IMR-90 (cell line): ENCODE data around the gene CHPF. TPM values are rescaled to one million over a fixed set of nuclear protein-coding genes. Genes with fewer than 3 reads are reported as not detected.

Source experiments
- ATAC-seq: fragments of 200-7000 bp; cut with Tn5 transposase; 2 replicates; pipeline ENCODE4 v1.9.1; 2020; ENCODE audit warnings: low read depth, mild to moderate bottlenecking, moderate library complexity
- BruUV-seq: library from RNA; stranded (reverse); fragments of 400-500 nt; replicated peaks from 2 replicates; lab custom pipeline; 2021; lab: Mats Ljungman, UMichigan
- CTCF ChIA-PET: fragments of 300-600 bp; formaldehyde crosslinking; extraction: SDS; loops from one replicate; lab custom pipeline; 2021; ENCODE audit warnings: antibody characterized with exemption; lab: Yijun Ruan, JAX
- POLR2A ChIA-PET: fragments of 300-600 bp; sonication (Branson Sonifier 250); formaldehyde crosslinking; loops from one replicate; lab custom pipeline; 2022; ENCODE audit warnings: antibody characterized with exemption; ENCODE audit not compliant: unreplicated experiment; lab: Charles Lee
- DNase-seq: peaks from one replicate; pipeline ENCODE4 v3.0.0; 2013
- H2AFZ ChIP-seq: replicated peaks from 2 replicates; pipeline ENCODE3; 2013; ENCODE audit warnings: low read length, mild to moderate bottlenecking; ENCODE audit not compliant: poor library complexity
- H2AK5ac ChIP-seq: 2 replicates; pipeline ENCODE4 v1.6.1; 2013; ENCODE audit warnings: low read depth, low read length, inconsistent platforms
- H2AK9ac ChIP-seq: replicated peaks from 2 replicates; pipeline ENCODE3; 2013; ENCODE audit warnings: mild to moderate bottlenecking, low read depth, low read length, moderate library complexity; ENCODE audit not compliant: poor library complexity
- H2BK120ac ChIP-seq: 2 replicates; pipeline ENCODE4 v1.6.1; 2013; ENCODE audit warnings: low read depth, low read length, inconsistent platforms
- H2BK15ac ChIP-seq: 3 replicates; pipeline ENCODE4 v1.6.1; 2013; ENCODE audit warnings: low read depth, low read length, inconsistent platforms
- H2BK20ac ChIP-seq: 2 replicates; pipeline ENCODE4 v1.6.1; 2013; ENCODE audit warnings: low read depth, mild to moderate bottlenecking, inconsistent platforms, low read length, moderate library complexity
- H2BK5ac ChIP-seq: 2 replicates; pipeline ENCODE4 v1.6.1; 2013; ENCODE audit warnings: mild to moderate bottlenecking, low read depth, low read length, inconsistent platforms; ENCODE audit not compliant: poor library complexity, severe bottlenecking
- H3K14ac ChIP-seq: replicated peaks from 2 replicates; pipeline ENCODE4 v1.6.1; 2013; ENCODE audit warnings: low read depth, low read length, inconsistent platforms
- H3K18ac ChIP-seq: 2 replicates; pipeline ENCODE4 v1.6.1; 2013; ENCODE audit warnings: low read depth, low read length, control low read depth
- H3K23ac ChIP-seq: 2 replicates; pipeline ENCODE4 v1.6.1; 2013; ENCODE audit warnings: low read depth, low read length, inconsistent platforms
- H3K27ac ChIP-seq: 2 replicates; pipeline ENCODE4 v1.5.1; 2013; ENCODE audit warnings: mild to moderate bottlenecking, control low read depth, low read length; ENCODE audit not compliant: insufficient read depth
- H3K27me3 ChIP-seq: 2 replicates; pipeline ENCODE4 v1.6.1; 2013; ENCODE audit warnings: low read length; ENCODE audit not compliant: control insufficient read depth, insufficient read depth
- H3K36me3 ChIP-seq: 2 replicates; pipeline ENCODE4 v1.6.1; 2013; ENCODE audit warnings: low read length, mixed read lengths; ENCODE audit not compliant: control insufficient read depth, insufficient read depth
- H3K4ac ChIP-seq: 2 replicates; pipeline ENCODE4 v1.6.1; 2013; ENCODE audit warnings: low read depth, low read length, inconsistent platforms
- H3K4me1 ChIP-seq: 2 replicates; pipeline ENCODE4 v1.6.1; 2013; ENCODE audit warnings: low read length, mixed read lengths; ENCODE audit not compliant: control insufficient read depth, insufficient read depth
- H3K4me2 ChIP-seq: 2 replicates; pipeline ENCODE4 v1.6.1; 2013; ENCODE audit warnings: low read depth, mild to moderate bottlenecking, control low read depth, low read length, moderate library complexity
- H3K4me3 ChIP-seq: 2 replicates; pipeline ENCODE4 v1.5.1; 2013; ENCODE audit warnings: low read depth, mild to moderate bottlenecking, control low read depth, low read length, moderate library complexity; ENCODE audit not compliant: insufficient read depth
- H3K56ac ChIP-seq: 2 replicates; pipeline ENCODE4 v1.6.1; 2013; ENCODE audit warnings: low read length, inconsistent platforms; ENCODE audit not compliant: insufficient read depth; ENCODE audit errors: extremely low read depth
- H3K79me1 ChIP-seq, 2 experiments: 2 replicates each; pipeline ENCODE4 v1.6.1; 2013; ENCODE audit warnings: low read length in 2 of 2, inconsistent platforms in 1 of 2, low read depth in 1 of 2
- H3K9ac ChIP-seq: 2 replicates; pipeline ENCODE4 v1.6.1; 2013; ENCODE audit warnings: low read depth, low read length, control low read depth
- H3K9me1 ChIP-seq: 2 replicates; pipeline ENCODE4 v1.6.1; 2013; ENCODE audit warnings: low read length, inconsistent platforms; ENCODE audit not compliant: insufficient read depth
- H3K9me3 ChIP-seq: 2 replicates; pipeline ENCODE4 v1.6.1; 2013; ENCODE audit warnings: low read length; ENCODE audit not compliant: control insufficient read depth, insufficient read depth
- H4K20me1 ChIP-seq: 2 replicates; pipeline ENCODE4 v1.6.1; 2013; ENCODE audit warnings: low read length, inconsistent platforms; ENCODE audit not compliant: insufficient read depth
- H4K5ac ChIP-seq: 2 replicates; pipeline ENCODE4 v1.6.1; 2013; ENCODE audit warnings: mild to moderate bottlenecking, low read depth, low read length, control low read depth
- H4K8ac ChIP-seq, 2 experiments: 2 replicates each; pipeline ENCODE4 v1.6.1; 2013; ENCODE audit warnings: low read depth in 2 of 2, low read length in 2 of 2, control low read depth in 1 of 2, inconsistent platforms in 1 of 2
- H4K91ac ChIP-seq: 2 replicates; pipeline ENCODE4 v1.6.1; 2013; ENCODE audit warnings: low read depth, low read length, inconsistent platforms; ENCODE audit not compliant: insufficient read depth
- BHLHE40 ChIP-seq: fragments of 150-350 bp; IDR thresholded peaks from 2 replicates; pipeline ENCODE4 v1.6.1; 2016; ENCODE audit warnings: mild to moderate bottlenecking, low read depth, low read length
- CEBPB ChIP-seq: IDR thresholded peaks from 2 replicates; pipeline ENCODE4 v1.6.1; 2012; ENCODE audit warnings: low read depth, low read length, improper control_type of control experiment
- CHD1 ChIP-seq: IDR thresholded peaks from 2 replicates; pipeline ENCODE4 v1.6.1; 2012; ENCODE audit warnings: low read depth, low read length, improper control_type of control experiment
- CTCF ChIP-seq: conservative IDR thresholded peaks from 2 replicates; pipeline ENCODE4 v1.5.1; 2012; ENCODE audit warnings: mild to moderate bottlenecking, low read depth, low read length, improper control_type of control experiment
- ELK1 ChIP-seq: fragments of 150-350 bp; IDR thresholded peaks from 2 replicates; pipeline ENCODE4 v1.6.1; 2016; ENCODE audit warnings: low read depth, mild to moderate bottlenecking, low read length, moderate library complexity, borderline replicate concordance
- FOS ChIP-seq: fragments of 150-350 bp; IDR thresholded peaks from 2 replicates; pipeline ENCODE4 v1.6.1; 2016; ENCODE audit warnings: low read depth, low read length
- MAFK ChIP-seq: IDR thresholded peaks from 2 replicates; pipeline ENCODE4 v1.6.1; 2012; ENCODE audit warnings: low read depth, low read length, improper control_type of control experiment
- MAZ ChIP-seq: IDR thresholded peaks from 2 replicates; pipeline ENCODE4 v1.6.1; 2012; ENCODE audit warnings: low read depth, mild to moderate bottlenecking, low read length, improper control_type of control experiment, moderate library complexity, borderline replicate concordance
- NFE2L2 ChIP-seq: fragments of 150-350 bp; IDR thresholded peaks from 2 replicates; pipeline ENCODE4 v1.6.1; 2016; ENCODE audit warnings: low read depth, mild to moderate bottlenecking, low read length
- RAD21 ChIP-seq: IDR thresholded peaks from 2 replicates; pipeline ENCODE4 v1.6.1; 2012; ENCODE audit warnings: low read length, improper control_type of control experiment
- RCOR1 ChIP-seq: IDR thresholded peaks from 2 replicates; pipeline ENCODE4 v1.6.1; 2012; ENCODE audit warnings: mild to moderate bottlenecking, low read length, improper control_type of control experiment; ENCODE audit not compliant: insufficient replicate concordance
- RFX5 ChIP-seq: IDR thresholded peaks from 2 replicates; pipeline ENCODE4 v1.8.0; 2012; ENCODE audit warnings: low read depth, mild to moderate bottlenecking, low read length, moderate library complexity
- SMC3 ChIP-seq: fragments of 150-350 bp; IDR thresholded peaks from 2 replicates; pipeline ENCODE4 v1.6.1; 2016; ENCODE audit warnings: low read depth, mild to moderate bottlenecking, antibody characterized with exemption, low read length, moderate library complexity
- USF2 ChIP-seq: fragments of 150-350 bp; IDR thresholded peaks from 2 replicates; pipeline ENCODE4 v1.6.1; 2017; ENCODE audit warnings: mild to moderate bottlenecking, antibody characterized with exemption, low read length, low read depth
- WGBS, 2 experiments: methylation state at CpG; one replicate each; pipeline versions ENCODE4 v1.1.5 to v1.1.7; 2013; ENCODE audit warnings: missing lambda C conversion rate in 2 of 2; ENCODE audit not compliant: insufficient read length in 1 of 2; ENCODE audit errors: extremely low coverage in 2 of 2; 5-methylcytosine and 5-hydroxymethylcytosine counted together
- dilution Hi-C: fragments of 300-500 bp; cut with HindIII; formaldehyde crosslinking; loops from one replicate; pipeline ENCODE4 v1.14.3; 2018; ENCODE audit warnings: low sequenced_read_pairs; ENCODE audit not compliant: unreplicated experiment
- in situ Hi-C: fragments of 300-500 bp; cut with MboI; formaldehyde crosslinking; loops from 3 replicates; pipeline ENCODE4 v1.14.3; 2019; ENCODE audit warnings: low sequenced_read_pairs, inconsistent platforms, mixed read lengths
- intact Hi-C: fragments of 100-400 bp; cut with micrococcal nuclease; formaldehyde crosslinking; loops from 2 replicates; pipeline ENCODE4 v1.10.0; 2022
- polyA plus RNA-seq, 3 experiments: library from polyadenylated mRNA; depleted of rRNA; stranded (reverse); fragments of >200 nt; gene quantifications; 2 replicates each; pipeline ENCODE4 v1.2.3, GENCODE V29; 2012; ENCODE audit warnings: low replicate concordance in 1 of 3
- total RNA-seq: library from RNA; depleted of rRNA; stranded (reverse); fragments of >200 nt; gene quantifications from 2 replicates; pipeline ENCODE4 v1.2.3, GENCODE V29; 2012

Gene CHPF
- total and polyA plus RNA-seq, 2 of the 4 experiments (the other 2 are of a cell fraction), result 24.0 to 115 TPM

GRCh38 chr2:219507581-219508443 is 35.8 kb downstream of the CHPF start:
- Histone ChIP-seq H3K27ac (no peak overlapping the region), H3K4ac (no peak overlapping the region), H3K79me1 (no peaks in the 10 kb centered on the region; a peak in 1 of 4 replicates), H3K14ac (no peak overlapping the region), H3K9ac (no peak overlapping the region), H3K4me2 (no peak overlapping the region), H3K9me1 (no peaks in the 10 kb centered on the region), H3K4me1 (0 out of 2 replicates have a peak, but pooled peaks cover 4% of the 10 kb centered on the region), H2BK20ac (no peak overlapping the region), H3K36me3 (peaks cover 38% of the 10 kb centered on the region), H4K91ac (no peak overlapping the region), H3K18ac (no peak overlapping the region), H2AK9ac (no peak overlapping the region), H3K4me3 (no peak overlapping the region), H2AFZ (no peak overlapping the region), H3K23ac (no peak overlapping the region), H2BK5ac (no peak overlapping the region), H3K9me3 (no peaks in the 10 kb centered on the region), H3K56ac (no peak overlapping the region), H4K5ac (no peak overlapping the region), H2BK15ac (no peak overlapping the region), H2AK5ac (no peak overlapping the region), H4K20me1 (no peaks in the 10 kb centered on the region), H2BK120ac (no peak overlapping the region), H3K27me3 (peaks cover 24% of the 10 kb centered on the region), H4K8ac (no peak overlapping the region)
- TF ChIP-seq NFE2L2 (no peak), CHD1 (no peak), USF2 (no peak), BHLHE40 (no peak), RFX5 (no peak), MAFK (no peak), CTCF (no peak), FOS (no peak), RAD21 (no peak), CEBPB (no peak), SMC3 (no peak), ELK1 (no peak), MAZ (no peak), RCOR1 (no peak)
- dilution Hi-C loops, result no loop called here
- no peak for DNase-seq
- WGBS, 2 experiments, result 86% methylated on average over 1 of the region's 8 CpGs; no CpG with 5 or more reads in 1 of the 2 experiments
- no peak for ATAC-seq
- ChIA-PET POLR2A (interaction anchor here (0.8 kb wide), 1 partner anchor 9 kb away, joined by 3 read pairs; the partner anchor contains the start of gene GMPPA), CTCF (interaction anchor here (0.6 to 1.4 kb wide), 2 partner anchors 13 to 135 kb away, joined by 3 to 5 read pairs; no protein-coding TSS in a partner anchor)
- intact Hi-C loops, result no loop called here
- in situ Hi-C loops, result no loop called here
- no TSS peak for BruUV-seq
